ENCODE measurements around the gene LARGE1. TPM values are rescaled to one million over a fixed set of nuclear protein-coding genes. Genes with fewer than 3 reads are reported as not detected.

Gene LARGE1
- polyA plus RNA-seq, 3 donors: 0.05 to 0.13 TPM; not detected in 1

- 68% methylated on average over 7 of the region's 14 CpGs for WGBS (ENCODE audit: insufficient coverage)
- Mint-ChIP-seq H3K27ac (no peak overlapping the region), H3K4me3 (no peak overlapping the region), H3K36me3 (no peaks in the 10 kb centered on the region), H3K27me3 (ENCODE audit: low read depth in 3 of 3) (peaks cover 0 to 2% (median 0%) of the 10 kb centered on the region in 3 donors), H3K4me1 (no peaks in the 10 kb centered on the region), H3K9me3 (peaks cover 2 to 21% (median 7%) of the 10 kb centered on the region in 7 donors)
- H3K4me2 ChIP-seq (replicated peaks; ENCODE audit: extremely low read depth, low read length, poor library complexity, severe bottlenecking): no peak overlapping the region
- H4K20me1 ChIP-seq (ENCODE audit: insufficient read depth, low read length): no peaks in the 10 kb centered on the region
- H2AFZ ChIP-seq (ENCODE audit: insufficient read depth, low read depth, low read length, poor library complexity, severe bottlenecking): no peak overlapping the region
- no peak overlapping the region for H3K4me3 ChIP-seq (replicated peaks in 1 of 3; ENCODE audit: low read depth in 2 of 3, low read length in 3 of 3)
- H3K27me3 ChIP-seq (ENCODE audit: control insufficient read depth in 2 of 2, insufficient read depth in 2 of 2, low read length in 2 of 2): no peaks in the 10 kb centered on the region
- no peak overlapping the region for H3K27ac ChIP-seq (ENCODE audit: low read depth in 1 of 2, low read length in 2 of 2)
- no peaks in the 10 kb centered on the region for H3K36me3 ChIP-seq (replicated peaks in 1 of 2; ENCODE audit: control insufficient read depth in 1 of 2, insufficient read depth in 2 of 2, low read length in 2 of 2)
- H3K4me1 ChIP-seq (ENCODE audit: control insufficient read depth in 1 of 2, insufficient read depth in 2 of 2, low read length in 2 of 2): no peaks in the 10 kb centered on the region
- H3K79me2 ChIP-seq (ENCODE audit: insufficient read depth, low read length): no peaks in the 10 kb centered on the region
- peaks cover 6 to 14% of the 10 kb centered on the region in 2 donors for H3K9me3 ChIP-seq (replicated peaks in 1 of 2; ENCODE audit: control insufficient read depth in 1 of 2, insufficient read depth in 1 of 2, low read length in 2 of 2)
- TF ChIP-seq CTCF (IDR thresholded peaks at IDR 0.05): no peak
- no peak overlapping the region for H3K9ac ChIP-seq (ENCODE audit: insufficient read depth, low read length, poor library complexity, severe bottlenecking)
- intact Hi-C loops (cut with micrococcal nuclease): no loop called here
- DNase-seq: no peak
Measured at GRCh38 chr22:33563220-33563964, 356.9 kb downstream of the LARGE1 start.

GRCh38 chr22:33562501-33562900, 357.8 kb downstream of the LARGE1 start:
- no peak for TF ChIP-seq CTCF (IDR thresholded peaks at IDR 0.05)
- H3K4me3 ChIP-seq (replicated peaks in 1 of 3; ENCODE audit: low read depth in 2 of 3, low read length in 3 of 3): no peak overlapping the region
- peaks cover 2 to 17% (median 9%) of the 10 kb centered on the region in 7 donors for H3K9me3 Mint-ChIP-seq
- intact Hi-C loops (cut with micrococcal nuclease): no loop called here
- H3K4me3 Mint-ChIP-seq: no peak overlapping the region
- H3K4me1 Mint-ChIP-seq: no peaks in the 10 kb centered on the region
- H3K4me1 ChIP-seq (ENCODE audit: control insufficient read depth in 1 of 2, insufficient read depth in 2 of 2, low read length in 2 of 2): no peaks in the 10 kb centered on the region
- no peaks in the 10 kb centered on the region for H4K20me1 ChIP-seq (ENCODE audit: insufficient read depth, low read length)
- H2AFZ ChIP-seq (ENCODE audit: insufficient read depth, low read depth, low read length, poor library complexity, severe bottlenecking): no peak overlapping the region
- no peak for DNase-seq
- peaks cover 6 to 14% of the 10 kb centered on the region in 2 donors for H3K9me3 ChIP-seq (replicated peaks in 1 of 2; ENCODE audit: control insufficient read depth in 1 of 2, insufficient read depth in 1 of 2, low read length in 2 of 2)
- H3K36me3 Mint-ChIP-seq: no peaks in the 10 kb centered on the region
- H3K27me3 Mint-ChIP-seq (ENCODE audit: low read depth in 3 of 3): peaks cover 0 to 2% (median 0%) of the 10 kb centered on the region in 3 donors
- no peak overlapping the region for H3K4me2 ChIP-seq (replicated peaks; ENCODE audit: extremely low read depth, low read length, poor library complexity, severe bottlenecking)
- no CpG with 5 or more reads among the region's 6 CpGs for WGBS (ENCODE audit: insufficient coverage)
- no peaks in the 10 kb centered on the region for H3K79me2 ChIP-seq (ENCODE audit: insufficient read depth, low read length)
- H3K27me3 ChIP-seq (ENCODE audit: control insufficient read depth in 2 of 2, insufficient read depth in 2 of 2, low read length in 2 of 2): no peaks in the 10 kb centered on the region
- no peak overlapping the region for H3K27ac ChIP-seq (ENCODE audit: low read depth in 1 of 2, low read length in 2 of 2)
- H3K9ac ChIP-seq (ENCODE audit: insufficient read depth, low read length, poor library complexity, severe bottlenecking): no peak overlapping the region
- no peak overlapping the region for H3K27ac Mint-ChIP-seq
- H3K36me3 ChIP-seq (replicated peaks in 1 of 2; ENCODE audit: control insufficient read depth in 1 of 2, insufficient read depth in 2 of 2, low read length in 2 of 2): no peaks in the 10 kb centered on the region
